Astrocyte (in vitro differentiated cells and primary cell): ENCODE data around the gene ARHGAP9. TPM values are rescaled to one million over a fixed set of nuclear protein-coding genes. Genes with fewer than 3 reads are reported as not detected.

Experiments
- DNase-seq: peaks from one replicate; pipeline ENCODE4 v3.0.0-alpha.2; 2010; ENCODE audit warnings: low read depth
- FAIRE-seq: peaks from 2 replicates; lab custom pipeline; 2011; peaks lifted over from hg19 to GRCh38; lab: Jason Lieb, UNC
- H2AFZ ChIP-seq: 2 replicates; pipeline ENCODE4 v1.6.0; 2012; ENCODE audit warnings: low read depth, low read length, inconsistent platforms
- H3K27ac ChIP-seq: 2 replicates; pipeline ENCODE4 v1.5.1; 2011; ENCODE audit warnings: low read depth, low read length, inconsistent platforms
- H3K27me3 ChIP-seq: 2 replicates; pipeline ENCODE4 v1.6.0; 2011; ENCODE audit warnings: low read length, inconsistent platforms; ENCODE audit not compliant: insufficient read depth
- H3K36me3 ChIP-seq: 2 replicates; pipeline ENCODE4 v1.5.1; 2011; ENCODE audit warnings: low read length, inconsistent platforms; ENCODE audit not compliant: insufficient read depth
- H3K4me1 ChIP-seq: 2 replicates; pipeline ENCODE4 v1.5.1; 2011; ENCODE audit warnings: low read length, inconsistent platforms; ENCODE audit not compliant: insufficient read depth
- H3K4me2 ChIP-seq: 2 replicates; pipeline ENCODE4 v1.6.0; 2012; ENCODE audit warnings: low read length, inconsistent platforms
- H3K4me3 ChIP-seq: 2 replicates; pipeline ENCODE4 v1.5.1; 2011; ENCODE audit warnings: low read depth, mild to moderate bottlenecking, low read length, inconsistent platforms; ENCODE audit not compliant: insufficient read depth
- H3K79me2 ChIP-seq: 2 replicates; pipeline ENCODE4 v1.6.0; 2012; ENCODE audit warnings: mild to moderate bottlenecking, low read length, inconsistent platforms; ENCODE audit not compliant: insufficient read depth
- H3K9ac ChIP-seq: 2 replicates; pipeline ENCODE4 v1.6.0; 2012; ENCODE audit warnings: mild to moderate bottlenecking, low read length, inconsistent platforms
- H3K9me3 ChIP-seq: 2 replicates; pipeline ENCODE4 v1.5.1; 2012; ENCODE audit warnings: low read depth, mild to moderate bottlenecking, low read length, inconsistent platforms; ENCODE audit not compliant: insufficient read depth
- H4K20me1 ChIP-seq: 2 replicates; pipeline ENCODE4 v1.6.0; 2012; ENCODE audit warnings: low read length, inconsistent platforms; ENCODE audit not compliant: insufficient read depth
- H3K27ac Mint-ChIP-seq: one replicate; pipeline ENCODE4 v1.8.0; 2021; ENCODE audit warnings: mild to moderate bottlenecking, mixed read lengths; ENCODE audit not compliant: unreplicated experiment
- H3K27me3 Mint-ChIP-seq: one replicate; pipeline ENCODE4 v1.8.0; 2021; ENCODE audit warnings: low read depth, mixed read lengths; ENCODE audit not compliant: unreplicated experiment
- H3K36me3 Mint-ChIP-seq: one replicate; pipeline ENCODE4 v1.8.0; 2021; ENCODE audit warnings: low read depth, mixed read lengths; ENCODE audit not compliant: unreplicated experiment
- H3K4me1 Mint-ChIP-seq: one replicate; pipeline ENCODE4 v1.8.0; 2021; ENCODE audit warnings: low read depth, mixed read lengths; ENCODE audit not compliant: unreplicated experiment
- H3K4me3 Mint-ChIP-seq: one replicate; pipeline ENCODE4 v1.8.0; 2021; ENCODE audit warnings: mild to moderate bottlenecking, moderate library complexity, mixed read lengths; ENCODE audit not compliant: unreplicated experiment
- H3K9me3 Mint-ChIP-seq: one replicate; pipeline ENCODE4 v1.8.0; 2021; ENCODE audit warnings: mild to moderate bottlenecking, mixed read lengths; ENCODE audit not compliant: unreplicated experiment
- CTCF ChIP-seq: IDR thresholded peaks from 2 replicates; pipeline ENCODE4 v1.5.1; 2011; ENCODE audit warnings: low read depth, mild to moderate bottlenecking, inconsistent platforms, low read length, moderate library complexity; ENCODE audit not compliant: insufficient read depth
- EZH2 ChIP-seq: IDR thresholded peaks from 2 replicates; pipeline ENCODE4 v1.6.1; 2012; ENCODE audit warnings: mild to moderate bottlenecking, low read length, inconsistent platforms; ENCODE audit not compliant: insufficient read depth
- total RNA-seq: library from RNA; stranded (reverse); gene quantifications from 2 replicates; pipeline ENCODE4 v1.2.1, GENCODE V29; 2021

Gene ARHGAP9
- total RNA-seq, 1 donor from 2014 or later, result 3.1 TPM

GRCh38 chr12:57451233-57451778, 28.4 kb downstream of the ARHGAP9 start:
- Mint-ChIP-seq H3K27ac (peak overlapping the region; percentile 85), H3K4me1 (peaks cover 31% of the 10 kb centered on the region), H3K4me3 (no peak overlapping the region), H3K27me3 (peaks cover 4% of the 10 kb centered on the region), H3K9me3 (peaks cover 10% of the 10 kb centered on the region), H3K36me3 (no peaks in the 10 kb centered on the region)
- FAIRE-seq (no peak), DNase-seq (no peak)
- no peak overlapping the region for H3K4me3 ChIP-seq
- H3K79me2 ChIP-seq, result no peaks in the 10 kb centered on the region
- no peak overlapping the region for H2AFZ ChIP-seq
- no peak for TF ChIP-seq EZH2
- no peak for TF ChIP-seq CTCF
- no peak overlapping the region for H3K9ac ChIP-seq
- peaks cover 5% of the 10 kb centered on the region for H3K27me3 ChIP-seq
- H4K20me1 ChIP-seq, result no peaks in the 10 kb centered on the region
- H3K4me1 ChIP-seq, result peaks cover 18% of the 10 kb centered on the region
- H3K27ac ChIP-seq, result no peak overlapping the region
- no peaks in the 10 kb centered on the region for H3K36me3 ChIP-seq
- peak overlapping the region; percentile 77 for H3K4me2 ChIP-seq
- no peaks in the 10 kb centered on the region for H3K9me3 ChIP-seq

GRCh38 chr12:57450057-57450456, 29.6 kb downstream of the ARHGAP9 start:
- Histone ChIP-seq H3K27ac (no peak overlapping the region), H3K4me2 (no peak overlapping the region), H3K9ac (no peak overlapping the region), H4K20me1 (no peaks in the 10 kb centered on the region), H3K36me3 (no peaks in the 10 kb centered on the region), H3K79me2 (no peaks in the 10 kb centered on the region), H3K9me3 (no peaks in the 10 kb centered on the region), H3K27me3 (no peaks in the 10 kb centered on the region), H3K4me3 (no peak overlapping the region), H3K4me1 (peaks cover 18% of the 10 kb centered on the region), H2AFZ (no peak overlapping the region)
- Mint-ChIP-seq H3K36me3 (no peaks in the 10 kb centered on the region), H3K4me3 (no peak overlapping the region), H3K9me3 (peaks cover 10% of the 10 kb centered on the region), H3K27ac (no peak overlapping the region), H3K4me1 (peaks cover 22% of the 10 kb centered on the region), H3K27me3 (peaks cover 4% of the 10 kb centered on the region)
- TF ChIP-seq CTCF (no peak), EZH2 (no peak)
- no peak for FAIRE-seq
- no peak for DNase-seq

GRCh38 chr12:57449375-57449774, 30.3 kb downstream of the ARHGAP9 start:
- H3K79me2 ChIP-seq, result no peaks in the 10 kb centered on the region
- no peak overlapping the region for H3K4me2 ChIP-seq
- no peak overlapping the region for H3K9ac ChIP-seq
- no peak overlapping the region for H2AFZ ChIP-seq
- H3K4me3 ChIP-seq, result no peak overlapping the region
- FAIRE-seq (no peak), DNase-seq (no peak)
- H3K27ac Mint-ChIP-seq, result no peak overlapping the region
- H3K36me3 ChIP-seq, result no peaks in the 10 kb centered on the region
- peaks cover 10% of the 10 kb centered on the region for H3K9me3 Mint-ChIP-seq
- H3K27ac ChIP-seq, result no peak overlapping the region
- no peaks in the 10 kb centered on the region for H3K36me3 Mint-ChIP-seq
- no peaks in the 10 kb centered on the region for H3K27me3 ChIP-seq
- peaks cover 16% of the 10 kb centered on the region for H3K4me1 Mint-ChIP-seq
- H3K9me3 ChIP-seq, result no peaks in the 10 kb centered on the region
- no peak overlapping the region for H3K4me3 Mint-ChIP-seq
- H4K20me1 ChIP-seq, result no peaks in the 10 kb centered on the region
- peaks cover 18% of the 10 kb centered on the region for H3K4me1 ChIP-seq
- TF ChIP-seq EZH2 (no peak), CTCF (no peak)
- peaks cover 4% of the 10 kb centered on the region for H3K27me3 Mint-ChIP-seq
